NCI-H1417 (cell line): Measurements from ENCODE around the gene BCAS1.

Source experiments
- DNase-seq, 3 experiments: peaks; one replicate each; lab custom pipeline; 2025; lab: John Stamatoyannopoulos, UW

The BCAS1 gene

GRCh38 chr20:54048481-54048880 is 21.9 kb downstream of the BCAS1 start:
- no peak for DNase-seq

GRCh38 chr20:54047720-54048119 is 22.7 kb downstream of the BCAS1 start:
- DNase-seq, result no peak

GRCh38 chr20:54047048-54047447 is 23.3 kb downstream of the BCAS1 start:
- DNase-seq, result no peak

DNA sequence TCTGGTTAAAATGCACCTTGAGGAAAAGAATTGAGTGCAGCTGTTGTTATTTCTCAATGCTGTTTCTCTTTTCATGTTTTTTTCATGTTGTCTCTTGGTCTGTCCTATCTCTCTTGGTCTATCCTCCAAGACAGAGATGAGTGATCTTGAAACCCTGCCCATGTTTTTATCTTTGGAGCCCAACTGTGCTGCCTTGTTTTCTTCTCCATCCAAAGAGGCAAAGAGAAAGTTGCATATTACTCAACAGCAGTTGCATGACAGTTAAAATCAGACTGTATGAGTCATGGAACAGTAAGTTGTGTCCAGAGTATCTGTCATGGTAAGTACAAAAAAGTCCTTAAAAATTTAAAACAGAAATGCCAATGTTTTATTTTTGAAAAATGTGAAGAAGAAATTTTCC is 26.2 kb downstream of the BCAS1 start:
- DNase-seq, result no peak

DNA sequence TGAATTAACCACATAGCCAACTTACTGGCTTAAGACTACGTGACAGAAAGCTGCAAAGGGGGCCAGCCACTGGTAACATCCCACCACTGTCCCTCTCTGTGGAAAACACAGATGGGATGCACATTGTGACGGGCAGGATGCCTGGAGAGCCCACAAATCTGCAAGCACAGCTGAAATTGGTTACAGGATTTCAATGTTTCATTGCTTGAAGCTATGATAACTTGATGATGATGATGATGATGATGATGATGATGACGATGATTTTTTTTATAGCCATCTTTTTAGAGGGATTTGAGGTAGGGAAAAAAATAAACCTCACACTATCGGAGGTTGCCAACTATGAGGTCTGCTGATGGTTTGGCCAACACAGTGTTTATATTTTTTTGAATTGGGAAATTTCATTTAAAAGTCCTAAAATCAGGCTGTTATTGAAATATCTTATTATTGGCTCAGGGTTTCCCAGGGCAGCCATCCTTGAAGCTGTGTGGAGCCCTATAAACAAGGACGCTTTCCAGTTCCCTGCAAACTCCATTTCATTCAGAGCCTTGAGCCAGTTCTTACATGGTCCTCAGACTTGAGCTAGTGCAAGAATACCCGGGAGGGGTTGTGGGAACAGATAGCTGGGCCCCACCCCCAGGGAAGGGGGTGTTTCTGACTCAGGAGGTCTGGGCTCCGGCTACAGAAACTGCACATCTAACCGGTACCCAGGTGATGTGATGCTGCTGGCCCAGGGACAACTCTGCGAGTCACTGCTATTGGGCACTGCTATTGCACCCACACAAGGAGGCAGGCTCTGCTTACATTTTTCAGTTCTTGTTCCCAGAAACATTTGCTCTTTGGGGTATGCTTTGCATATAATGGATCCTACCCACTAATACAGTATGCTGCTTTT is 27.1 kb downstream of the BCAS1 start:
- DNase-seq, result no peak

DNA sequence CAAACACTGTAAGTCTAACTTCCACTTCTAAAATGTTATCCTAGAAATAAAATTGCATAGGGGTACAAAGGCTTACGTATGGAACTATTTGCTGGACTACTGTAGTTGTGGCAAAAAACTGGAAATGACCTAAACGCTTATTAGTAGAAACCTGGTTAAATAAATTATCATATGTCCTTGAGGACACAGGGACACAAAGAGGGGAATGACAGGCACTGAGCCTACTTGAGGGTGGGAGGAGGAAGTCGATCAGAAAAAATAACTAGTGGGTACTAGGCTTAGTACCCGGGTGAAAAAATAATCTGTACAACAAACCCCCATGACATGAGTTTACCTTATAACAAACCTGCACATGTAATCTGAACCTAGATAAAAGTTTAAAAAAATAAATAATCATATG is 28.4 kb downstream of the BCAS1 start:
- no peak for DNase-seq

- no peak for DNase-seq
Observed at GRCh38 chr20:54041336-54041735, 29.1 kb downstream of the BCAS1 start.

GRCh38 chr20:54040531-54040930 is 29.9 kb downstream of the BCAS1 start:
- no peak for DNase-seq

GRCh38 chr20:54038961-54039360 is 31.4 kb downstream of the BCAS1 start:
- no peak for DNase-seq

DNA sequence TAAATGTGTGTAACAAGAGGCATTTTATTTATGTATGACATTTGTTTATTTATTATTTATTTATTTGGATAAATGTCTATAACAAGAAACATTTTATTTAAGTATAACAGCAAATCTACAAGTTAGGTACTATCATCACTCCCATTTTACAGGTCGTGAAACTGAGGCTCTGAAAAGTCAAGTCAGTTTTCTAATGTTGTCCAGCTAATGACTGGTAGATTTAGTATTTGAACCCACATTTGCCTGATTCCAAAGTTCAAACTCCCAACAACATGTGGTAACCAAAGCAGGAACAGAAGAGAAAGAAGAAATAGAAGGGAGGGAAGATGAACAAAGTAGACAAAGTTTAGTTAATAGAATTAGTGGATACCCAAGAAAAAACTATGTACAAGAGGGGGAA is 32.9 kb downstream of the BCAS1 start:
- DNase-seq, result no peak

DNA sequence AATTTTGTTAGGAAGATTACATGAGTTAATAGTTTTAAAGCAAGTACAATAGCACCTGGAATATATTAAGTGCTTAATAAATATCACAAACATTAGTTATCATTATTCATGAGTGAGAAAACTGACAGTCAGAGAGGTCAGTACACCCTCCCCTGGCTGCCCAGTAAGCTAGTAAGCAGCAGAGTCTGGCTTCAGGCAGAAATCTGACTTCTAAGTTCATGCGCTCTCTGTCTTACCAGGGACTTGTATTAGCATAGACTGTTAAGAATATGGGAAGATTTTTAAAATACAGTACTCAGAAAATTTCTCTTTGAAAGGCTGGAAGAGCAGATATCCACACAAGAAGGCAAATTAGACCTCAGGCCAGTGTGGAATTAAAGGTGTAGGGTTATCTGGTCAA is 40.8 kb downstream of the BCAS1 start:
- DNase-seq, result no peak

- DNase-seq, result no peak
Observed at GRCh38 chr20:54029176-54029575, 41.2 kb downstream of the BCAS1 start.

- no peak for DNase-seq
Observed at GRCh38 chr20:54028276-54029011, 42.0 kb downstream of the BCAS1 start.

GRCh38 chr20:54027704-54028103 is 42.7 kb downstream of the BCAS1 start:
- no peak for DNase-seq

- no peak for DNase-seq
Observed at GRCh38 chr20:54026295-54027064, 43.9 kb downstream of the BCAS1 start.

GRCh38 chr20:54025251-54025771 is 45.1 kb downstream of the BCAS1 start:
- DNase-seq, result no peak

DNA sequence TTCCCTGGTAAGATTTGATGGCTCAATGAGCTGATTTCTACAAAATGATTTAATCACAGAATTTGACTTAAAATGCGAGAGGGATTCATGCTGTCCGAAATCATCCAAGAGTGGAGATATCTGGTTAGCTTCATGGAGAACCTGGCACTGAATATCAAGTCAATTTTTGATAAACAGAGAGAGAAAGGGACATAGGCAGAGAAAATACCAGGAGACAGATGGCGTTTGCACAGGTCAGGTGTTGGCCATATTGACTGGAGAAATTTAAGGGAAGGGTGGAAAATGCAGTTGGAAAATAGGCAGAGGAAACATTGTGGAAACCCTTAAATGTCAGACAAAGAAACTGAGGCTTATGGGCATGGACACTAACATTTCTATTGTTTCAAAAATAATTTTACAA is 47.0 kb downstream of the BCAS1 start:
- DNase-seq, result no peak

- DNase-seq, result no peak
Observed at GRCh38 chr20:54021446-54022235, 48.8 kb downstream of the BCAS1 start.

DNA sequence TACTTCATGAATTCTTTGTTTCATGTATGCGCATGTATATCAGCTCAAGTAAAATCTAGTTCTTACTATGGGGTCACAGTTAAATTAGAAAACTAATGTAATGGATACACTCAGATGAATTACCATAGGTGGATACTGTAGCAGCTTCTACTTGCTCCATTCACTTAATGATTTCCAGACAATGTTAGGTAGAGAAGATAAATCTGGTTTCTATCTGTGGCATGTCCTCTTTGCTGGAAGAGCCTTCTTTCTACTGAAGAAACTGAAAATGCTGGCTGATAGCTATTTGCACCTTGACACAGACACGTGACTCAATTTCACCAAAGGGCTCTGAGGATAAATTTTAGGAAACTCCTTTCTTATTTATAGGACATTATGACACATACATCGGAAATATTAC is 49.5 kb downstream of the BCAS1 start:
- DNase-seq, result no peak

- no peak for DNase-seq
Observed at GRCh38 chr20:54020348-54020747, 50.0 kb downstream of the BCAS1 start.

- DNase-seq, result no peak
Observed at GRCh38 chr20:54019585-54019984, 50.8 kb downstream of the BCAS1 start.

DNA sequence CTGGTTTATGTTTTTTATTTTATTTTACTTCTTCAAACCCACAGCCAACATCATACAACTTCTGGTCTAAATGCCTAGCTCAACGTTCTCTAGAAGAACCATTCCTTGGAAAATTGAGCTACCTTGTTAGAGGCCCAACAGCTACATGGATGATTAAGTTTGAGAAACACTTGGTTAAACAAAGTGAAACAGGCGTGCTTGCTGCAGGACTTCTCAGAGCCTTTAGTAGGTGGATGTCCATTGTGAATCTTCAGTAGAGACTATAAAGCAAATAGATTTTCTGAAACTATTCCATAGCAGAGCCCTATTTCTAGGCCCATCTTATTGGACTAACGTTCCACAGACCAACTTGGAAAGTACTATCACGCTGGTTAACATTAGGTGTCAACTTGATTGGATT is 51.3 kb downstream of the BCAS1 start:
- DNase-seq, result no peak
